Measurements from ENCODE around the gene DRICH1.
"Not testable (repeated sequence)": the region's sequence is repeated elsewhere in the genome, so short reads cannot be mapped to it uniquely, and the experiment has no call there.

DRICH1 gene

GRCh38 chr22:23649071-23649501 lies 17.0 kb upstream of the DRICH1 start:
- no peak for DNase-seq (ENCODE audit: low spot score)

- not testable (repeated sequence) for DNase-seq (ENCODE audit: low spot score)
Observed at GRCh38 chr22:23646526-23646925, 14.4 kb upstream of the DRICH1 start.

GRCh38 chr22:23640206-23640605 lies 8.1 kb upstream of the DRICH1 start:
- not testable (repeated sequence) for DNase-seq (ENCODE audit: low spot score)

- DNase-seq (ENCODE audit: low spot score) = no peak
Observed at GRCh38 chr22:23639661-23640060, 7.5 kb upstream of the DRICH1 start.

GRCh38 chr22:23638611-23639010 lies 6.5 kb upstream of the DRICH1 start:
- no peak for DNase-seq (ENCODE audit: low spot score)

GRCh38 chr22:23635291-23635690 lies 3.2 kb upstream of the DRICH1 start:
- DNase-seq (ENCODE audit: low spot score) = not testable (repeated sequence)

- DNase-seq (ENCODE audit: low spot score) = not testable (repeated sequence)
Observed at GRCh38 chr22:23628056-23628743, 3.9 kb downstream of the DRICH1 start.

GRCh38 chr22:23627401-23628055 lies 4.6 kb downstream of the DRICH1 start:
- DNase-seq (ENCODE audit: low spot score) = peak; percentile 76

GRCh38 chr22:23626286-23626975 lies 5.7 kb downstream of the DRICH1 start:
- DNase-seq (ENCODE audit: low spot score) = no peak

GRCh38 chr22:23622634-23623033 lies 9.5 kb downstream of the DRICH1 start:
- DNase-seq (ENCODE audit: low spot score) = no peak

GRCh38 chr22:23621916-23622315 lies 10.2 kb downstream of the DRICH1 start:
- not testable (repeated sequence) for DNase-seq (ENCODE audit: low spot score)

GRCh38 chr22:23621082-23621780 lies 10.9 kb downstream of the DRICH1 start:
- no peak for DNase-seq (ENCODE audit: low spot score)

GRCh38 chr22:23613193-23613972 lies 18.7 kb downstream of the DRICH1 start:
- no peak for DNase-seq (ENCODE audit: low spot score)

- no peak for DNase-seq (ENCODE audit: low spot score)
Observed at GRCh38 chr22:23609983-23610781, 21.9 kb downstream of the DRICH1 start.

GRCh38 chr22:23608583-23608982 lies 23.5 kb downstream of the DRICH1 start:
- no peak for DNase-seq (ENCODE audit: low spot score)

- no peak for DNase-seq (ENCODE audit: low spot score)
Observed at GRCh38 chr22:23606204-23607131, 25.7 kb downstream of the DRICH1 start.

- DNase-seq (ENCODE audit: low spot score) = no peak
Observed at GRCh38 chr22:23604939-23605712, 27.0 kb downstream of the DRICH1 start.

- no peak for DNase-seq (ENCODE audit: low spot score)
Observed at GRCh38 chr22:23603266-23603665, 28.9 kb downstream of the DRICH1 start.
